Activated CD4-positive, alpha-beta T cell treated with anti-CD3 and anti-CD28 coated beads, Interleukin-2, amount 50 U/mL, for 16 hours (primary cell): Measurements from ENCODE around the gene SFSWAP.
"Not testable (repeated sequence)": the region's sequence is repeated elsewhere in the genome, so short reads cannot be mapped to it uniquely, and the experiment has no call there.

Experiments
- DNase-seq: peaks from one replicate; pipeline ENCODE4 v3.0.0-alpha.2; 2020

Gene SFSWAP

GRCh38 chr12:131765961-131766360 lies 55.1 kb downstream of the SFSWAP start:
- no peak for DNase-seq

DNA sequence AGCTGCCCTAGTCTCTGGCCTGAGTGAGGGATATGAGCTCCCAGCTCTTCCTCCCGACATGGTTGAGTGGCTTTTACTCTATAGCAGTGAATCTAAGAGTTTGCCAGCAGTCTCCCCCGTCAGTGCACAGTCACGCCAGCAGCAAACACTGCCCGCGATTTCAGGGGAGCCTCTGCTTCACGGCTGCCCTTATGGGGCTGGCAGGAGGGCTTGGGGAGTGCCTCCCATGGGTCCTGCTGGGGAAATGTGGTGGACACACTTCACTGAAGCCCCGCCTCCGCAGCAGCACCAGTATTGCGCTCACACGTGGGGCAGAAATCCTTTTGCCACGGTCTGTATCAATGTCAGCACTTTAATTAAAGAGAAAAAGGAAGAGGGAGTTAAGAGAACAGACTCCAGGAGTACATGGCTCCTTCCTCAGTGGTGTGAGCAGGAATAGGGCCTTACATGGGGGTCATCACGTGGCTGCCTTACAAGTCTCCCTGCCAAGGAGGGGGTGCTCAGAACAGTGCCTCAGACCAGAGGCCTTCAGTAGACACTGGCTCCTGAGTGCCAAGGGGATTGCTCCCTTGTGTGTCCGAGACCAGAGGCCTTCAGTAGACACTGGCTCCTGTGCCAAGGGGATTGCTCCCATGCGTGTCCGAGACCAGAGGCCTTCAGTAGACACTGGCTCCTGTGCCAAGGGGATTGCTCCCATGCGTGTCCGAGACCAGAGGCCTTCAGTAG lies 55.7 kb downstream of the SFSWAP start:
- DNase-seq, result no peak

- no peak for DNase-seq
Observed at GRCh38 chr12:131770120-131770519, 59.2 kb downstream of the SFSWAP start.

DNA sequence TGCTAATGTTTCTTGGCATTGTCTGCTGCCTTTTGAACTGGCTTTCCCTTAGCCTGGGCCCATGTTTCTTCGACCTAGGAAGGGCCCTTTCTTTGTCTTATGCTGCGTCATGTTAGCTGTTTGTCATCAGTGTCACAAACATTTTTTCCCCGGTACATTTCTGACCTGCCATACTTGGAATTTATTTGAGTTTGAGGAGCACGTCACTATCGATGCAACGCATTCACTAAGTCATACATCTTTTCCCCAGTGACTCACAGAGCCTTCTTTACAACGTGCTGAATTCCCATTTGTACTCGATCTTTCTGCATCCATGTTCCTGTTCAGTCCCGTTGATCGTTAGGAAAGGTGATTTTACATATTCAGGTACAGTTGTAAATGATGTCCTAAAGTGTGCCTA lies 61.1 kb downstream of the SFSWAP start:
- DNase-seq, result no peak

DNA sequence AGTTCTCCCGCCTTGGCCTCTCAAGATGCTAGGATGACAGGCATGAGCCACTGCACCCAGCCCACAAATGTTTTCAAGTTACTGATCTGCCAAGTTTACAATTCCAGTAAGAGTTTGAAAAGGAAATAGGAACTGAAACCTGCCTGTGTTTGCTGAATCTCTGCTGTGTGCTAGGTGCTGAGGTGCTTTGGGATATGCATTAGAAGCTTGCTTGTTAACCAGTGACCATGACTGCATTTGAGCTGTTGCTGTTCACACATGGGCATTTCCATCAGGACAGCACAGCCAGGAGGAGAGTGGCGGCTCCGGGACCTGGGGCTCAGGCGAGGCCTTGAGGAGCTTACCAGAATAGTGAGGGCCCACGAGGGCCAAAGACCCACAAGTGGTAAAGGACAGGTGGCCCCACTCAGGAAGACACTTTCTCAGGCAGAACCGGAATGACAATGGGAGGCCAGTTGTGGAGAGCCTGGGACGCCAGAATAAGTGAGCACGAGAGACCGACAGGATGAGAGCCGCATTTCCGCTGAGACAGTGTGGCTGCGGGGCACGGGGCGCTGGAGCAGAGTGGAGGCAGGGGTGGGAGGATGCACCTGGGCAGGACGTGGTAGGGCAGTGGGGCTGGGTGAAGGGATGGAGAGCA lies 62.8 kb downstream of the SFSWAP start:
- peak; percentile 21 for DNase-seq

GRCh38 chr12:131774576-131775391 lies 63.9 kb downstream of the SFSWAP start:
- DNase-seq, result no peak

GRCh38 chr12:131775392-131776236 lies 64.7 kb downstream of the SFSWAP start:
- DNase-seq, result no peak

DNA sequence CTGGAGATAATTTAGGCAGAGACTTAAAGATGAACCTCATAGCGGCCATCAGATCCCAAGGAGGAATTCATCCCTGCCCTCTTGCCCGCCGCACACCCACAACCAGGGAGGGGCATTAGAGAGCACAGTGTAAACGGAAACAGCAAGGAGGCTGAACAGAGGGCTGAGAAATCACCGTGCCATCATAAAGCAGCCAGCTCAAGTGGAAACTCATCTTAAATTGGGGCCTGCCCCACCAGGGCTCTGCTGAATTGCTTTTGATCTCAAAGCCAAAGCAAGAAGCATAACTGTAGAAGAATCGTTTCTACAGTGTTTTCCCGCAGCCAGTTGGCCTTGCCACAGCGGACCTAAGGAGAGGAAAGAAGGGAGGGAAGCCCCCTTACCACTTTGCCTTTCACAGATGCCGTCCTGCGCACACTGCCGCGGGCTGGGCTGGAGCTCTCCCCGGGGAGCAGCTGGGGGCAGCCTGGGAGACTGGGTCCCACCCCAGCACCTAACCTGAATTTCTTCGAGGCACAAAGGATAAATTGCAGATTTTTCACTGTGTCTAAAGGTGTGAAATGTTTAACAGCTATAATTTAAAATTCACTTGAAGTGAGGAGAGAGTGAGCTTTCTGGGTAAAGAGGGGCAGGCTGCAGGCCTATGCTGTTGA lies 65.5 kb downstream of the SFSWAP start:
- DNase-seq, result no peak

DNA sequence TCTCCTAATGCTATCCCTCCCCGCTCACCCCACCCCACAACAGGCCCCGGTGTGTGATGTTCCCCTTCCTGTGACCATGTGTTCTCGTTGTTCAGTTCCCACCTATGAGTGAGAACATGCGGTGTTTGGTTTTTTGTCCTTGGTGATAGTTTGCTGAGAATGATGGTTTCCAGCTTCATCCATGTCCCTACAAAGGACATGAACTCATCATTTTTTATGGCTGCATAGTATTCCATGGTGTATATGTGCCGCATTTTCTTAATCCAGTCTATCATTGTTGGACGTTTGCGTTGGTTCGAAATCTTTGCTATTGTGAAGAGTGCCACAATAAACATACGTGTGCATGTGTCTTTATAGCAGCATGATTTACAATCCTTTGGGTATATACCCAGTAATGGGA lies 66.4 kb downstream of the SFSWAP start:
- DNase-seq, result not testable (repeated sequence)

GRCh38 chr12:131779027-131779426 lies 68.1 kb downstream of the SFSWAP start:
- DNase-seq, result no peak

- DNase-seq, result no peak
Observed at GRCh38 chr12:131782061-131782460, 71.2 kb downstream of the SFSWAP start.

DNA sequence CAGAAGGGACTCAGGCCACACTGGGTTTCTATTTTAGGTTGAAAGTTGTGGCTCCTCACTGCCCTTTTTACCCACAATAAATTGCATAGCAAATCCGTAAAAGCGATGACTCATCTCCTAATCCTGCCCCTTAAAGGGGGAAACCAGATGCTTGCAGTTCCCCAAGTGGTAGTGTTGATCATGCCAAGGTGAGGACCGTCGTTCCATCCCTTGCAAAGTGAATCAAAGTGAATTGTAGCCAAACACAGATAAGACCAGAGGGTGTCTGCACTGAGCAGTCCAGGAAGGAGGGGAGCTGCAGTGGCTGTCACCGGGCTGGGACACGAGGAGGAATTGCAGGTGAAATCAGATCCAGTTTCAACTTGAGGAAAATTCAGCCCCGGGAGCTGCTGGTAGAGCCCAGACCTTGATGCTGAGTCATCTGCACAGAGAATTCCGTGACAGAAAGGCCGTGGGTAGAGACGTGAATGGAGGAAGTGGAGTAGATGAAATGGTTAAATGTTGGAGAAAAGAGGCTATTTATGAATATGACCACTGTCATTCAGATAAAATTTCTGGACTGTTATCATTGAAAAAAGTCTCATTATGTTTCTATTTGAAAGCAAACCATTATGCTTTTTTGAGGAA lies 73.1 kb downstream of the SFSWAP start:
- DNase-seq, result peak; percentile 21

- no peak for DNase-seq
Observed at GRCh38 chr12:131784909-131785762, 74.2 kb downstream of the SFSWAP start.

- DNase-seq, result no peak
Observed at GRCh38 chr12:131785763-131786330, 75.0 kb downstream of the SFSWAP start.

DNA sequence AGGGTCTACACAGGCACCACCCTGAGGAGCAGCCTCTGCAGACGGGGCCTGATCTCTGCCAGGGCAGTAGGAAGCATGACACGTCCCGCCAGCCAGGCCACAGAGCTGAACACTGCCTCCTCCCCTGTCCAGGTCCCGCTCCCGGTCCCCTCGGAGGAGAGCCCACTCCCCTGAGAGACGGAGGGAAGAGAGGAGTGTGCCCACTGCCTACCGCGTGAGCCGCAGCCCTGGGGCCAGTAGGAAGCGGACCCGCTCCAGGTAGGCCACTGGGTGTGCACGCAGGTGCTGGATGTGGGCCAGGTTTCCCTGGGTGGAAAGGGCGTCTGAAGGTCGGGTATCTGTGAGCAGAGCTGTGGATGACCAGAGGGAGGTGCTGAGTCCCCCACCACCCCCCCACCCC lies 75.4 kb downstream of the SFSWAP start:
- DNase-seq, result no peak

- DNase-seq, result no peak
Observed at GRCh38 chr12:131787143-131787660, 76.3 kb downstream of the SFSWAP start.

DNA sequence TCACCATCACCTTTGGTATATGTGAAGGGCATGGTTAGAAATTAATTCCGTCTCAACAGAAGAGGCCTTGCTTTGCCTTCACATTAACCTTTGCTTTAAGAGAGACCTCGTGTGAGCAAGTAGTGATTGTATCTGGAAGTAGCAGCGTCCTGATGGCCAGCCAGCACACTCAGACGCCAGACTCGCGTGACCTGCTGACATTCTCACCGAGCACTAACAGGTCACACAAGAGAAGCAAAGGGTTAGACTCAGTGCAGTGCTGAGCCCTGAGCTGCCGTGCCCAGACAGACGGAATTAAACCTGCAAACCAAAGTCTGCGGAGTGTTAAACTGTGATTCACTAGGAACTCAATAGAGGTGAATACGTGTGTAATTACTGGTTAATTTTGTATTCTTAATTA lies 77.2 kb downstream of the SFSWAP start:
- no peak for DNase-seq

- DNase-seq, result no peak
Observed at GRCh38 chr12:131789638-131790037, 78.7 kb downstream of the SFSWAP start.

DNA sequence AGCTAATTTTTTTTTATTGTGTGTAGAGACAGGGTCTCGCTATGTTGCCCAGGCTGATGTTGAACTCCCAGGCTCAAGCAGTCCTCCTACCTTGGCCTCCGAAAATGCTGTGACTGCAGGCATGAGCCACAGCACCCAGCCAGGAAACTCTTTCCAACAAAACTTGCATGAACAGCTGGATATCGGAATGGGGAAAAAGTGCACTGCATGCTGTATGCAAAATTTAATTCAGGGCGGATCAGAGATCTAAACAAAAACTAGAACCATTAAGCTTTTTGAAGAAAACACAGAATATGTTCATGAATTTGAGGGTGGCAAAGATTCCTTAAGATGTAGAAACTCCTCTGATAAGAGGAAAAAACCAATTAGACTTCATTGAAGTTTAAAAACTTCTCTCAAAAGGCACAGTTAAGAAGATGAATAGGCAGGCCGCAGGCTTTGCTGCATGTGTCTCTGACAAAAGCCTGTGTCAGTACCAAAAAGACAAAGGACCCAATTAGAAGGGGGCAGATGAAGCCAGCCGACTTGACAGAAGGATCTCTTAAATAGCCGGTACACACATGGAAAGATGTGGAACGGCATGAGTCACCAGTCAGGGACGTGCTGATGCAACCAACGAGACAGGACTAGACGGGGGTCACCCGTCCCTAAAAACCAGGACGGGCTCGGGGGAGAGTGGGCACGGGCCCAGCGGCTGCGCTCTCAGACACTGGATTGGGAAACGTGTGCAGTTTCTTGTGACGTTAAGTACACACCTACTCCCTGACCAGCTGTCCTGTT lies 82.5 kb downstream of the SFSWAP start:
- DNase-seq, result no peak
